PC-3 (cell line): ENCODE results near the gene EPHB3. TPM values are rescaled to one million over a fixed set of nuclear protein-coding genes. Genes with fewer than 3 reads are reported as not detected.
A peak's percentile ranks its signal among the peaks of the same experiment; 100 is the strongest.
"Not testable (repeated sequence)": the region's sequence is repeated elsewhere in the genome, so short reads cannot be mapped to it uniquely, and the experiment has no call there.

ENCODE experiments used
- ATAC-seq: fragments of 200-7000 bp; cut with Tn5 transposase; 2 replicates; pipeline ENCODE4 v1.9.1; 2020; ENCODE audit warnings: mild to moderate bottlenecking, moderate library complexity
- BruUV-seq: library from RNA; stranded (reverse); fragments of 400-500 nt; replicated peaks from 2 replicates; lab custom pipeline; 2021; lab: Mats Ljungman, UMichigan
- CTCF ChIA-PET: fragments of 300-600 bp; sonication (Branson Sonifier 250); formaldehyde crosslinking; loops from one replicate; lab custom pipeline; 2022; ENCODE audit warnings: antibody characterized with exemption; lab: Charles Lee
- POLR2A ChIA-PET: fragments of 300-600 bp; sonication (Branson Sonifier 250); formaldehyde crosslinking; loops from one replicate; lab custom pipeline; 2022; ENCODE audit warnings: antibody characterized with exemption; ENCODE audit not compliant: unreplicated experiment; lab: Charles Lee
- DNase-seq: peaks from one replicate; pipeline ENCODE4 v3.0.0-alpha.2; 2015
- H2AFZ ChIP-seq: fragments of 300-600 bp; sonication (generic); 2 replicates; pipeline ENCODE4 v1.6.0; 2016; ENCODE audit warnings: antibody characterized with exemption, low read length
- H3F3A ChIP-seq: fragments of 300-600 bp; sonication (generic); one replicate; pipeline ENCODE4 v1.6.0; 2017; ENCODE audit warnings: antibody characterized with exemption, low read length, control low read depth, mild to moderate bottlenecking; ENCODE audit not compliant: unreplicated experiment
- H3K27ac ChIP-seq: fragments of 300-600 bp; sonication (generic); 2 replicates; pipeline ENCODE4 v1.5.1; 2016; ENCODE audit warnings: mild to moderate bottlenecking, low read length
- H3K27me3 ChIP-seq: fragments of 300-600 bp; sonication (generic); 2 replicates; pipeline ENCODE4 v1.6.1; 2016; ENCODE audit warnings: low read length, mixed read lengths
- H3K36me3 ChIP-seq: fragments of 300-600 bp; sonication (generic); 2 replicates; pipeline ENCODE4 v1.6.1; 2016; ENCODE audit warnings: low read depth, mixed run types, low read length, mixed read lengths
- H3K4me1 ChIP-seq: fragments of 300-600 bp; sonication (generic); 2 replicates; pipeline ENCODE4 v1.5.1; 2016; ENCODE audit warnings: low read length; ENCODE audit not compliant: insufficient read depth
- H3K4me2 ChIP-seq: fragments of 300-600 bp; sonication (generic); 2 replicates; pipeline ENCODE4 v1.6.0; 2016; ENCODE audit warnings: low read length
- H3K4me3 ChIP-seq: fragments of 300-600 bp; sonication (generic); 2 replicates; pipeline ENCODE4 v1.5.1; 2016; ENCODE audit warnings: mild to moderate bottlenecking, low read length, mixed read lengths
- H3K79me2 ChIP-seq: fragments of 300-600 bp; sonication (generic); 2 replicates; pipeline ENCODE4 v1.6.1; 2017; ENCODE audit warnings: low read length, mixed read lengths
- H3K9ac ChIP-seq: fragments of 300-600 bp; sonication (generic); 2 replicates; pipeline ENCODE4 v1.6.0; 2016; ENCODE audit warnings: mild to moderate bottlenecking, low read length
- H3K9me2 ChIP-seq: fragments of 300-600 bp; sonication (generic); replicated peaks from 2 replicates; pipeline ENCODE4 v1.6.1; 2016; ENCODE audit warnings: mixed run types, low read length, mixed read lengths
- H3K9me3 ChIP-seq: fragments of 300-600 bp; sonication (generic); 2 replicates; pipeline ENCODE4 v1.6.1; 2016; ENCODE audit warnings: low read length, mixed read lengths
- H4K20me1 ChIP-seq: fragments of 300-600 bp; sonication (generic); 2 replicates; pipeline ENCODE4 v1.6.1; 2016; ENCODE audit warnings: low read length, mixed read lengths
- CTCF ChIP-seq: fragments of 300-600 bp; sonication (generic); conservative IDR thresholded peaks from 2 replicates; pipeline ENCODE4 v1.5.1; 2017; ENCODE audit warnings: antibody characterized with exemption, low read depth, mild to moderate bottlenecking, low read length
- EZH2 ChIP-seq: fragments of 300-600 bp; sonication (generic); IDR thresholded peaks from one replicate; pipeline ENCODE4 v1.6.1; 2017; ENCODE audit warnings: antibody characterized with exemption, mild to moderate bottlenecking, low read length; ENCODE audit not compliant: unreplicated experiment
- EZH2phosphoT487 ChIP-seq: fragments of 300-600 bp; sonication (generic); IDR thresholded peaks from 2 replicates; pipeline ENCODE4 v1.6.1; 2018; ENCODE audit warnings: mild to moderate bottlenecking, antibody characterized with exemption, low read length, borderline replicate concordance
- intact Hi-C: fragments of 100-400 bp; cut with micrococcal nuclease; formaldehyde crosslinking; loops from 2 replicates; pipeline ENCODE4 v1.9.0; 2023
- total RNA-seq: library from RNA; depleted of rRNA; stranded (reverse); fragments of >200 nt; gene quantifications from 2 replicates; pipeline ENCODE4 v1.2.3, GENCODE V29; 2014

Gene EPHB3
- total RNA-seq, 1 experiment from 2014 or later: 18.2 TPM

GRCh38 chr3:184620475-184621119 is 59.0 kb downstream of the EPHB3 start:
- H3K27ac ChIP-seq: no peak overlapping the region
- no peaks in the 10 kb centered on the region for H3F3A ChIP-seq
- H3K36me3 ChIP-seq: no peaks in the 10 kb centered on the region
- ChIA-PET CTCF (no interaction called here), POLR2A (no interaction called here)
- ATAC-seq (peak; percentile 87), DNase-seq (peak; percentile 73)
- TF ChIP-seq EZH2phosphoT487 (no peak), CTCF (no peak), EZH2 (no peak)
- H3K9me3 ChIP-seq: no peaks in the 10 kb centered on the region
- no TSS peak for BruUV-seq
- no peaks in the 10 kb centered on the region for H3K9me2 ChIP-seq
- H3K4me3 ChIP-seq: no peak overlapping the region
- intact Hi-C loops: no loop called here
- H4K20me1 ChIP-seq: no peaks in the 10 kb centered on the region
- no peak overlapping the region for H2AFZ ChIP-seq
- peaks cover 6% of the 10 kb centered on the region for H3K4me1 ChIP-seq
- H3K9ac ChIP-seq: no peak overlapping the region
- H3K4me2 ChIP-seq: peak overlapping the region; percentile 15; the same call in 1 of the 2 replicates
- peaks cover 12% of the 10 kb centered on the region for H3K27me3 ChIP-seq
- H3K79me2 ChIP-seq: no peaks in the 10 kb centered on the region

- ATAC-seq, H3K9me2 ChIP-seq, H3K9me3 ChIP-seq, H3F3A ChIP-seq, DNase-seq, H3K79me2 ChIP-seq, BruUV-seq, H3K27ac ChIP-seq, H3K4me3 ChIP-seq, H3K9ac ChIP-seq, POLR2A ChIA-PET, H4K20me1 ChIP-seq, intact Hi-C loops, H3K4me2 ChIP-seq, H3K36me3 ChIP-seq, H2AFZ ChIP-seq, H3K4me1 ChIP-seq: not testable (repeated sequence)
- H3K27me3 ChIP-seq: peaks cover 15% of the 10 kb centered on the region
- CTCF ChIA-PET: interaction anchor here (0.6 kb wide), 1 partner anchor 61 kb away, joined by 3 read pairs; the partner anchor contains the start of gene EPHB3
Observed at GRCh38 chr3:184622156-184622555, 60.6 kb downstream of the EPHB3 start.

- intact Hi-C loops: no loop called here
- no TSS peak for BruUV-seq
- Histone ChIP-seq H3K27me3 (0 out of 2 replicates have a peak, but pooled peaks cover 8% of the 10 kb centered on the region), H3K4me2 (no peak overlapping the region), H2AFZ (no peak overlapping the region), H3K9me2 (no peaks in the 10 kb centered on the region), H3K79me2 (no peaks in the 10 kb centered on the region), H3K4me1 (no peaks in the 10 kb centered on the region), H3K9me3 (no peaks in the 10 kb centered on the region), H4K20me1 (no peaks in the 10 kb centered on the region), H3K36me3 (no peaks in the 10 kb centered on the region), H3F3A (no peaks in the 10 kb centered on the region), H3K27ac (no peak overlapping the region), H3K9ac (no peak overlapping the region), H3K4me3 (no peak overlapping the region)
- ATAC-seq (no peak), DNase-seq (no peak)
- TF ChIP-seq CTCF: no peak
- no peak for TF ChIP-seq EZH2phosphoT487
- no peak for TF ChIP-seq EZH2
- ChIA-PET POLR2A (no interaction called here), CTCF (no interaction called here)
Observed at GRCh38 chr3:184626923-184627322, 65.3 kb downstream of the EPHB3 start.
